ENCODE results near the gene TRIP13. TPM values are rescaled to one million over a fixed set of nuclear protein-coding genes. Genes with fewer than 3 reads are reported as not detected.

The TRIP13 gene
- total RNA-seq, 1 experiment from 2014 or later, result 42.6 TPM

DNA sequence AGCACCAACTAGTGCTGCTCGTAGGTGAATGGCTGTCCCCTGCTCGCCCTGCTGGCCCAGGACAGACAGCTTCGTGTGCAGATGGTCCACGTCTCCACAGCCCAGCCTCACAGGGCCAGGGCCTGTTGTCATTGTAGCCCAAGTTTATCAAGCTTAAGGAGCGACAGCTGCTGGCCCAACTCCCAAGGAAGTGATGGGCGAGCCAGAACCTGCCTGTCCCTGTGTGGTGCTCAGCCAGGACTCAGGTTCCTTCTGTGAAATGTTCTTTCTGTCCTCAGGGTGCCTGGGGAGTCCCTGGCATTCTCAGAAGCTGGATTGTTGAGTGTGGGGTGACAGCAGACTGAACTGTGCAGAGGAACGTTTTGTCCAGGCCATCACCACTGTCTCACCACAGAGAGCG, 16.4 kb downstream of the TRIP13 start:
- Histone ChIP-seq H2BK20ac (ENCODE audit: low read depth, low read length, poor library complexity, severe bottlenecking) (no peak overlapping the region), H3K18ac (ENCODE audit: insufficient read length, low read depth, low read length) (no peak overlapping the region), H3K79me2 (ENCODE audit: insufficient read depth, low read length) (no peaks in the 10 kb centered on the region), H4K20me1 (ENCODE audit: control insufficient read depth, insufficient read depth, insufficient read length) (no peaks in the 10 kb centered on the region), H2AK5ac (ENCODE audit: insufficient read length, low read length) (no peak overlapping the region), H3K27ac (ENCODE audit: insufficient read length, low read depth, low read length) (no peak overlapping the region), H3K56ac (ENCODE audit: insufficient read length, low read depth, low read length) (no peak overlapping the region), H4K5ac (ENCODE audit: insufficient read length, low read depth, low read length) (no peak overlapping the region), H2AFZ (ENCODE audit: low read length) (no peak overlapping the region), H3K4me2 (ENCODE audit: insufficient read depth, insufficient read length, low read length) (no peak overlapping the region), H4K8ac (replicated peaks; ENCODE audit: insufficient read length, low read depth, low read length) (no peak overlapping the region), H2BK5ac (ENCODE audit: insufficient read length, low read length) (no peak overlapping the region), H2BK120ac (ENCODE audit: low read depth, low read length, poor library complexity, severe bottlenecking) (no peak overlapping the region), H3K79me1 (ENCODE audit: insufficient read depth, low read depth, low read length, poor library complexity, severe bottlenecking) (no peaks in the 10 kb centered on the region), H3K23ac (ENCODE audit: insufficient read length, low read depth, low read length) (no peak overlapping the region), H3T11ph (ENCODE audit: low read length) (no peak overlapping the region), H3K9ac (ENCODE audit: extremely low read depth, insufficient read length, low read length) (no peak overlapping the region), H3K9me3 (ENCODE audit: control insufficient read depth, low read depth, low read length) (no peaks in the 10 kb centered on the region), H4K91ac (ENCODE audit: insufficient read length, low read depth, low read length) (no peak overlapping the region), H3K27me3 (ENCODE audit: insufficient read depth, low read length) (no peaks in the 10 kb centered on the region), H2BK15ac (ENCODE audit: low read depth, low read length) (no peak overlapping the region), H3K23me2 (ENCODE audit: insufficient read length, low read depth, low read length, poor library complexity, severe bottlenecking) (no peaks in the 10 kb centered on the region), H3K4me1 (ENCODE audit: insufficient read depth, low read length) (no peaks in the 10 kb centered on the region), H3K4ac (ENCODE audit: low read depth, low read length) (no peak overlapping the region), H3K14ac (ENCODE audit: insufficient read depth, low read length) (no peak overlapping the region), H2BK12ac (ENCODE audit: insufficient read length, low read depth, low read length) (no peak overlapping the region)
- Mint-ChIP-seq H3K4me3 (no peak overlapping the region), H3K9me3 (no peaks in the 10 kb centered on the region), H3K36me3 (ENCODE audit: insufficient read depth in 1 of 3, low read depth in 3 of 3) (peaks cover 53 to 93% (median 87%) of the 10 kb centered on the region in 3 experiments), H3K27me3 (ENCODE audit: low read depth) (no peaks in the 10 kb centered on the region), H3K27ac (no peak overlapping the region), H3K4me1 (peaks cover 0 to 3% of the 10 kb centered on the region in 2 experiments; a peak in 2 of 4 replicates)
- TF ChIP-seq, protein P1, sequence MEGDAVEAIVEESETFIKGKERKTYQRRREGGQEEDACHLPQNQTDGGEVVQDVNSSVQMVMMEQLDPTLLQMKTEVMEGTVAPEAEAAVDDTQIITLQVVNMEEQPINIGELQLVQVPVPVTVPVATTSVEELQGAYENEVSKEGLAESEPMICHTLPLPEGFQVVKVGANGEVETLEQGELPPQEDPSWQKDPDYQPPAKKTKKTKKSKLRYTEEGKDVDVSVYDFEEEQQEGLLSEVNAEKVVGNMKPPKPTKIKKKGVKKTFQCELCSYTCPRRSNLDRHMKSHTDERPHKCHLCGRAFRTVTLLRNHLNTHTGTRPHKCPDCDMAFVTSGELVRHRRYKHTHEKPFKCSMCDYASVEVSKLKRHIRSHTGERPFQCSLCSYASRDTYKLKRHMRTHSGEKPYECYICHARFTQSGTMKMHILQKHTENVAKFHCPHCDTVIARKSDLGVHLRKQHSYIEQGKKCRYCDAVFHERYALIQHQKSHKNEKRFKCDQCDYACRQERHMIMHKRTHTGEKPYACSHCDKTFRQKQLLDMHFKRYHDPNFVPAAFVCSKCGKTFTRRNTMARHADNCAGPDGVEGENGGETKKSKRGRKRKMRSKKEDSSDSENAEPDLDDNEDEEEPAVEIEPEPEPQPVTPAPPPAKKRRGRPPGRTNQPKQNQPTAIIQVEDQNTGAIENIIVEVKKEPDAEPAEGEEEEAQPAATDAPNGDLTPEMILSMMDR (conservative IDR thresholded peaks at IDR 0.05), result no peak
- no CpG with 5 or more reads among the region's 8 CpGs for WGBS (ENCODE audit: extremely low coverage, insufficient read length, low lambda C conversion rate)
- no peak for DNase-seq

All from H9 (cell line).